ENCODE data around the gene B4GALT5.
"Not testable (repeated sequence)": the region's sequence is repeated elsewhere in the genome, so short reads cannot be mapped to it uniquely, and the experiment has no call there.

B4GALT5 gene

DNA sequence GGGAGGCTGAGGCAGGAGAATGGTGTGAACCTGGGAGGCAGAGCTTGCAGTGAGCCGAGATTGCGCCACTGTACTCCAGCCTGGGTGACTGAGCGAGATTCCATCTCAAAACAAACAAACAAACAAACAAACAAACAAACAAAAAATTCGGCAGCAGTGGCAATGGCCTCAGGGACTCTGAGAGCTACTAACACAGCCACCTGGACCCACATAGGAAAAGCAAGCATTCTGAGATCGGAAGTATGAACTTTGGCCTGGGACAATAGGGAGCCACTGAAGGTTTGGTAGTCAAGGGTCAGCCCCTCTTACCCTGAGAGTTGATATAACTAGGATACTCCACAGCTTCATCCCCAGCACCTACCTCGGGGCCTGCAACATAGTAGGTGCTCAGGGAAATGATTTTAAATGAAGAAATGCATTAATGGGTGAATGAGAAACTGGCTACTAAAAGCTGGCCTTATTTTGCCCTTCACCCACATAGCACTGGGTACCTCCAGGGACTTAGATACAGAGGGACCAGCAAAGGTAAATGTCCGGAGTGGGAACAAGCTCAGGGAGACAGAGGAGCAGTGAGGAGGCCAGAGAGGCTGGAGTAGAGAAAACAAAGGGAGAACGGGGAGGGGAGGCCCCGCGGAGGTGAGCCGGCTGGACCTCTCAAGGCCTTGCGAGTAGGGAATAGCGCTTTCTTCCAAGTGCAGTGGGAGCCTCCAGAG is 99.2 kb downstream of the B4GALT5 start:
- no peak overlapping the region for H3K4me3 ChIP-seq (ENCODE audit: low read depth, low read length)
- H3K27ac ChIP-seq (ENCODE audit: low read depth, low read length), result no peak overlapping the region
- no peak overlapping the region for H3K14ac ChIP-seq (ENCODE audit: low read length)
- no peak overlapping the region for H3K9ac ChIP-seq (ENCODE audit: low read length)
- H3K18ac ChIP-seq (ENCODE audit: low read length), result no peak overlapping the region
- peaks cover 0 to 6% of the 10 kb centered on the region in 2 experiments for H3K4me1 ChIP-seq (ENCODE audit: control insufficient read depth in 1 of 2, insufficient read depth in 2 of 2, low read length in 2 of 2)
- H3K4ac ChIP-seq (ENCODE audit: low read depth, low read length), result no peak overlapping the region
- no peaks in the 10 kb centered on the region for H3K79me2 ChIP-seq (ENCODE audit: control insufficient read depth, insufficient read depth, low read length, poor library complexity)
- no peak overlapping the region for H4K8ac ChIP-seq (ENCODE audit: low read depth, low read length)
- no peak overlapping the region for H4K12ac ChIP-seq (ENCODE audit: low read depth, low read length)
- H2AFZ ChIP-seq (ENCODE audit: insufficient read depth, low read length, poor library complexity), result no peak overlapping the region
- peaks cover 2% of the 10 kb centered on the region for H3K9me3 ChIP-seq (ENCODE audit: insufficient read depth, low read depth, low read length)
- H2BK12ac ChIP-seq (ENCODE audit: low read length), result no peak overlapping the region
- peak; percentile 58 to 91 for DNase-seq
- peaks cover 2% of the 10 kb centered on the region for H3K79me1 ChIP-seq (ENCODE audit: low read length)
- H3K27me3 ChIP-seq (ENCODE audit: insufficient read depth, low read length), result no peaks in the 10 kb centered on the region
- H2BK120ac ChIP-seq (ENCODE audit: insufficient read depth, low read length, poor library complexity), result no peak overlapping the region
- no peak overlapping the region for H2BK5ac ChIP-seq (ENCODE audit: low read depth, low read length, poor library complexity)
- no peaks in the 10 kb centered on the region for H3K36me3 ChIP-seq (ENCODE audit: control insufficient read depth in 1 of 2, insufficient read depth in 2 of 2, low read length in 2 of 2)
- H4K91ac ChIP-seq (ENCODE audit: low read depth, low read length), result no peak overlapping the region
- H2AK5ac ChIP-seq (ENCODE audit: low read length), result no peak overlapping the region
- no peak overlapping the region for H3K4me2 ChIP-seq (ENCODE audit: low read length)
- H3K23ac ChIP-seq (ENCODE audit: low read length), result no peak overlapping the region
- no CpG with 5 or more reads among the region's 13 CpGs for WGBS (ENCODE audit: extremely low coverage, insufficient coverage, insufficient read length)

DNA sequence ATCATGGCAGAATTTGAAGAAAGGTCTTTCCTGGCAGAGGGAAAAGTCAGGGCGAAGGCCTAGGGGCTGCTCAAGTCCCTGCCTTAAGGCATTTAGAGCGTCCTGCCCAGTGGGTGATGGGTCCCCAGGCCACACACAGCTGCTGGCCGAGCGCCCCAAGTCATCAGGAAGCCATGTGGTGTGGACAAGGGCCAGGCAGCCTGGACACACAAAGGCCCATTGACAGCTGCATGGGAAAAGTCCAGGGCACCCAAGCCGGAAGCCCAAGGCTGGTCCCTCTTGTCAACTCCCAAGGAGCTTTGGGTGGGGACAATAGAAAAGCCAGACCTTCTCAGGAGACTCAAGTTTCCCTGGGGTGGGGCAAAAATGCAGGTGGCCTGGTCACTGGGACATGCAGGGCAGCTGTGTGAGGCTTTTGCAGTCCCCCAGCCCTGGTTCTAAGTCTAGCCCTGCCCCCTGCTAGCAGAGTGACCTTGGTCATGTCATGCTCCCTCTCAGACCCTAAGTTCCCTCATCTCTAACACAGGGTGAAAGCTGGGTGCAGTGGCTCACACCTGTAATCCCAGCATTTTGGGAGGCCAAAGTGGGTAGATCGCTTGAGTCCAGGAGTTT is 101.4 kb downstream of the B4GALT5 start:
- Histone ChIP-seq H2BK12ac (ENCODE audit: low read length) (no peak overlapping the region), H3K27me3 (ENCODE audit: insufficient read depth, low read length) (no peaks in the 10 kb centered on the region), H3K23ac (ENCODE audit: low read length) (no peak overlapping the region), H3K27ac (ENCODE audit: low read depth, low read length) (no peak overlapping the region), H3K79me2 (ENCODE audit: control insufficient read depth, insufficient read depth, low read length, poor library complexity) (no peaks in the 10 kb centered on the region), H3K4me1 (ENCODE audit: control insufficient read depth in 1 of 2, insufficient read depth in 2 of 2, low read length in 2 of 2) (peaks cover 0 to 7% of the 10 kb centered on the region in 2 experiments), H4K91ac (ENCODE audit: low read depth, low read length) (peak overlapping the region; percentile 26), H3K4me2 (ENCODE audit: low read length) (no peak overlapping the region), H3K18ac (ENCODE audit: low read length) (no peak overlapping the region), H3K79me1 (ENCODE audit: low read length) (peaks cover 2% of the 10 kb centered on the region), H2BK5ac (ENCODE audit: low read depth, low read length, poor library complexity) (no peak overlapping the region), H3K14ac (ENCODE audit: low read length) (no peak overlapping the region), H4K8ac (ENCODE audit: low read depth, low read length) (no peak overlapping the region), H3K36me3 (ENCODE audit: control insufficient read depth in 1 of 2, insufficient read depth in 2 of 2, low read length in 2 of 2) (no peaks in the 10 kb centered on the region), H3K9ac (ENCODE audit: low read length) (no peak overlapping the region), H2AFZ (ENCODE audit: insufficient read depth, low read length, poor library complexity) (no peak overlapping the region), H2BK120ac (ENCODE audit: insufficient read depth, low read length, poor library complexity) (no peak overlapping the region), H3K4ac (ENCODE audit: low read depth, low read length) (no peak overlapping the region), H3K9me3 (ENCODE audit: insufficient read depth, low read depth, low read length) (peaks cover 4% of the 10 kb centered on the region), H2AK5ac (ENCODE audit: low read length) (no peak overlapping the region), H3K4me3 (ENCODE audit: low read depth, low read length) (no peak overlapping the region), H4K12ac (ENCODE audit: low read depth, low read length) (no peak overlapping the region)
- DNase-seq, result no peak
- no CpG with 5 or more reads among the region's 6 CpGs for WGBS (ENCODE audit: extremely low coverage, insufficient coverage, insufficient read length)

DNA sequence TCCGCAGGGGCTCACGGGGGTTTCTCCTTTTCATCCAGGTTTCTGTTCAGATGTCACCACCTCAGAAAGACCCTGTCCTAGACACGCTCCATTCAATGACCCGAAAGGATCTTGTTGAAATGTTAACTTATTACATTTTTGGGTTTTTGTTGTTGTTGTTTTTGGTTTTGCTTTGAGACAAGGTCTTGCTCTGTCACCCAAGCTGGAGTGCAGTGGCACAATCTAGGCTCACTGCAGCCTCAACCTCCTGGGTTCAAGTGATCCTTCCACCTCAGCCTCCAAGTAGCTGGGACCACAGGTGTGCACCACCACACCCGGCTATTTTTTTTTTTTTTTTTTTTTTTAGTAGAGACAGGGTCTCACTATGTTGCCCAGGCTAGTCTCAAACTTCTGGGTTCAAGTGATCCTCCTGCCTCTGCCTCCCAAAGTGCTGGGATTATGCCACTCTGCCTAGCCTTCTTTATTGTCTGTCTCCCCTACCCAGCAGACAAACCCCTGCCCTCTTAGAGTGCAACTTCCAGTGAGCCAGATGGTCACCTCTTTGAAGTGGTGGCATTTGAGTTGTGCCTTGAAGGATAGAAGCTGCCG is 102.0 kb downstream of the B4GALT5 start:
- H4K91ac ChIP-seq (ENCODE audit: low read depth, low read length), result peak overlapping the region; percentile 26
- not testable (repeated sequence) for H3K4me1 ChIP-seq (ENCODE audit: control insufficient read depth in 1 of 2, insufficient read depth in 2 of 2, low read length in 2 of 2); H3K79me1 ChIP-seq (ENCODE audit: low read length); H2BK5ac ChIP-seq (ENCODE audit: low read depth, low read length, poor library complexity); H3K36me3 ChIP-seq (ENCODE audit: control insufficient read depth in 1 of 2, insufficient read depth in 2 of 2, low read length in 2 of 2); H3K9ac ChIP-seq (ENCODE audit: low read length); H3K9me3 ChIP-seq (ENCODE audit: insufficient read depth, low read depth, low read length); H3K27ac ChIP-seq (ENCODE audit: low read depth, low read length); H3K4me3 ChIP-seq (ENCODE audit: low read depth, low read length); H2BK120ac ChIP-seq (ENCODE audit: insufficient read depth, low read length, poor library complexity); H3K27me3 ChIP-seq (ENCODE audit: insufficient read depth, low read length); H2AK5ac ChIP-seq (ENCODE audit: low read length); H3K4ac ChIP-seq (ENCODE audit: low read depth, low read length); DNase-seq; H3K23ac ChIP-seq (ENCODE audit: low read length); H3K79me2 ChIP-seq (ENCODE audit: control insufficient read depth, insufficient read depth, low read length, poor library complexity); H3K14ac ChIP-seq (ENCODE audit: low read length); H4K12ac ChIP-seq (ENCODE audit: low read depth, low read length)
- H4K8ac ChIP-seq (ENCODE audit: low read depth, low read length), result peak overlapping the region; percentile 37
- WGBS (ENCODE audit: extremely low coverage, insufficient coverage, insufficient read length), result no CpG with 5 or more reads among the region's 6 CpGs
- H3K4me2 ChIP-seq (ENCODE audit: low read length), result peak overlapping the region; percentile 51
- peak overlapping the region; percentile 25 for H2BK12ac ChIP-seq (ENCODE audit: low read length)
- peak overlapping the region; percentile 38 for H3K18ac ChIP-seq (ENCODE audit: low read length)
- peak overlapping the region; percentile 58 for H2AFZ ChIP-seq (ENCODE audit: insufficient read depth, low read length, poor library complexity)

DNA sequence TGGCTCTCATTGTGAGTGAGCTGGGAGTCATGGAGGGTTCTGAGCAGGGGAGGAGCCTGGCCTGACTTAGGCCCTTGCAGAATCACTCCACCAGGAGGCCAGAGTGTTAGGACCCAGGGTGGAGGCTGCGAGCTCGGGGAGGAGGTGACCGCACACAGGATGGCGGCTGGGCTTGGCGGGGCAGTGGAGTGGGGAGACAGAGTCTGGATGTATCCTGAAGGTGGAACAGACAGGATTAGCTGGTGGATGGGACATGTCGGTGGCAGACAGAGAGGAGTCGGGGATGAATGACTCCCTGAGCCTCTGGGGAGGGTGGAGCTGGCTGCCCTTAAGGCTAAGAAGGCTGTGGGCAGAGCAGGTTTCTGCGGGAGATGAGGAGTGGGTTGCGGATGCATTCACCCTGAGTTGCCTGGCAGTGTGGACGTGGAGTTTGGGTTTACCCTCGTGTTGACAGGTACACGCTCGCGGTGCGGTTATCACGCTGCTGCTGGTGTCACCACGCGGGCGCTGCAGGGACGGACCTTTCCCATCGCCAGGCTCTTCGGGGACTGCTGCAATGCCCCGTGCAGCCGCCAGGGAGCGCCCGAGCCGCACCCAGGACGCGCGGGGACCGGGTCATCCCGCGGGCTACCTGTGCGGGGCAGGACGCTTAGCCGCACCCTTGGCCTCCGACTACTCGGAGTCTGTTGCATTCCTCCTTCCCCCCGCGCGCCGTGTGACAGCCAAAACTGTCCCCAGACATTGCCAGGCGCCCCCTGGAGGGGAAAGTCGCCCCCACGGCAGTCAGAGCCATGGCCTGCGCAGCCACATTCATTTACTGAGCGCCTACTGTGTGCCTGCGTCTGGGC is 102.8 kb downstream of the B4GALT5 start:
- Histone ChIP-seq H4K91ac (ENCODE audit: low read depth, low read length) (no peak overlapping the region), H4K8ac (ENCODE audit: low read depth, low read length) (peak overlapping the region; percentile 37), H3K79me2 (ENCODE audit: control insufficient read depth, insufficient read depth, low read length, poor library complexity) (no peaks in the 10 kb centered on the region), H2BK12ac (ENCODE audit: low read length) (peak overlapping the region; percentile 25), H2BK5ac (ENCODE audit: low read depth, low read length, poor library complexity) (no peak overlapping the region), H3K23ac (ENCODE audit: low read length) (no peak overlapping the region), H3K18ac (ENCODE audit: low read length) (peak overlapping the region; percentile 38), H2AK5ac (ENCODE audit: low read length) (no peak overlapping the region), H3K79me1 (ENCODE audit: low read length) (peaks cover 2% of the 10 kb centered on the region), H4K12ac (ENCODE audit: low read depth, low read length) (no peak overlapping the region), H3K14ac (ENCODE audit: low read length) (no peak overlapping the region), H3K9me3 (ENCODE audit: insufficient read depth, low read depth, low read length) (peaks cover 4% of the 10 kb centered on the region), H3K4me3 (ENCODE audit: low read depth, low read length) (no peak overlapping the region), H2BK120ac (ENCODE audit: insufficient read depth, low read length, poor library complexity) (no peak overlapping the region), H3K36me3 (ENCODE audit: control insufficient read depth in 1 of 2, insufficient read depth in 2 of 2, low read length in 2 of 2) (no peaks in the 10 kb centered on the region), H3K4me1 (ENCODE audit: control insufficient read depth in 1 of 2, insufficient read depth in 2 of 2, low read length in 2 of 2) (peaks cover 0 to 7% of the 10 kb centered on the region in 2 experiments), H3K27me3 (ENCODE audit: insufficient read depth, low read length) (no peaks in the 10 kb centered on the region), H3K4ac (ENCODE audit: low read depth, low read length) (no peak overlapping the region), H3K27ac (ENCODE audit: low read depth, low read length) (no peak overlapping the region), H3K4me2 (ENCODE audit: low read length) (peak overlapping the region; percentile 69), H2AFZ (ENCODE audit: insufficient read depth, low read length, poor library complexity) (peak overlapping the region; percentile 58), H3K9ac (ENCODE audit: low read length) (no peak overlapping the region)
- DNase-seq, result peak; percentile 82 to 91
- no CpG with 5 or more reads among the region's 48 CpGs for WGBS (ENCODE audit: extremely low coverage, insufficient coverage, insufficient read length)
